HFF-Myc (cell line): Measurements from ENCODE around the gene VPS13A.

ENCODE experiments used
- DNase-seq: peaks from one replicate; pipeline ENCODE4 v3.0.0-alpha.2; 2011; ENCODE audit warnings: low read depth; ENCODE audit errors: extremely low read depth
- H3K4me3 ChIP-seq: replicated peaks from 2 replicates; pipeline ENCODE4 v1.5.1; 2011; ENCODE audit warnings: low read depth, mild to moderate bottlenecking, control low read depth, low read length
- TF ChIP-seq, protein P1 (sequence below): IDR thresholded peaks from 2 replicates; pipeline ENCODE4 v1.5.1; 2012; ENCODE audit warnings: mild to moderate bottlenecking, low read depth, low read length, control low read depth; ENCODE audit errors: missing control alignments

The VPS13A gene

DNA sequence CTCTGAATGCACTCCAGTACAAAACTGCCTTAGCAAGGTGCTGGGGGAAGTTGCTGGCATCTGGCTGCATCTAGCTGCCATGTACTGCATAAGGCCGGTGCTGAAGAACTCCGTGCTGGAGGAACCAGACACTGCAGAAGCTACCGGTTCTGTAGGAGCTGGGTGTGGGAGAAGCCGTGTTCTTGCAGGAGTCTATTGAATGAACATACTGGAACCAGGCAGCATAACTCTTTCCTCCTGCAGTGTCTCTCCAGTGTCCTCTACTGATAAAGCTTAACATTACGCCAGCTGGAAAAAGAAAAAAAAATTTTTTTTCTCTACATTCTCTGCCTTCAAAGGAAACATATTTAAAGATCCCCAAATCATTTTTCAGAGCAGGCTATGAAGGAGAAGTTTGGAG lies 38.5 kb downstream of the VPS13A start:
- DNase-seq = no peak
- H3K4me3 ChIP-seq = no peak overlapping the region
- TF ChIP-seq, protein P1, sequence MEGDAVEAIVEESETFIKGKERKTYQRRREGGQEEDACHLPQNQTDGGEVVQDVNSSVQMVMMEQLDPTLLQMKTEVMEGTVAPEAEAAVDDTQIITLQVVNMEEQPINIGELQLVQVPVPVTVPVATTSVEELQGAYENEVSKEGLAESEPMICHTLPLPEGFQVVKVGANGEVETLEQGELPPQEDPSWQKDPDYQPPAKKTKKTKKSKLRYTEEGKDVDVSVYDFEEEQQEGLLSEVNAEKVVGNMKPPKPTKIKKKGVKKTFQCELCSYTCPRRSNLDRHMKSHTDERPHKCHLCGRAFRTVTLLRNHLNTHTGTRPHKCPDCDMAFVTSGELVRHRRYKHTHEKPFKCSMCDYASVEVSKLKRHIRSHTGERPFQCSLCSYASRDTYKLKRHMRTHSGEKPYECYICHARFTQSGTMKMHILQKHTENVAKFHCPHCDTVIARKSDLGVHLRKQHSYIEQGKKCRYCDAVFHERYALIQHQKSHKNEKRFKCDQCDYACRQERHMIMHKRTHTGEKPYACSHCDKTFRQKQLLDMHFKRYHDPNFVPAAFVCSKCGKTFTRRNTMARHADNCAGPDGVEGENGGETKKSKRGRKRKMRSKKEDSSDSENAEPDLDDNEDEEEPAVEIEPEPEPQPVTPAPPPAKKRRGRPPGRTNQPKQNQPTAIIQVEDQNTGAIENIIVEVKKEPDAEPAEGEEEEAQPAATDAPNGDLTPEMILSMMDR = peak; percentile 26

DNA sequence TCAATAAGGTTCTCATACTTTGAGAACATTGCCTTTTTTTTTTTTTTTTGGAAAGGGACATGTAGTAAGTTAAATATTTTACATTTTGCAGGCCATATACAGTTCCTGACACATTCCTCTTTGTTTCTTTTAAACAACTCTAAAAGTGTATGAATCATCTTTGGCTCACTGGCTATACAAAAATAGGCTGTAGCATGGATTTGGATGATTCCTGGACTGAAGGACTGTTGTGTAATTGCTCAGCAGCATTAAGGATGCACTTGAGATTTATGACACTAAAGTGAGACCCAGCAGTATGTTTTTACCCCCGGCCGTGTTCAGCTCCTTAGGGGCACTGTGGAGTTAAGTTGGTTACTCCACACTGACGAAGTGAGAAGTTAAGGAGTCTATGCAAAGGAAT lies 41.3 kb downstream of the VPS13A start:
- TF ChIP-seq, protein P1 = no peak
- DNase-seq = peak; percentile 22
- H3K4me3 ChIP-seq = no peak overlapping the region

DNA sequence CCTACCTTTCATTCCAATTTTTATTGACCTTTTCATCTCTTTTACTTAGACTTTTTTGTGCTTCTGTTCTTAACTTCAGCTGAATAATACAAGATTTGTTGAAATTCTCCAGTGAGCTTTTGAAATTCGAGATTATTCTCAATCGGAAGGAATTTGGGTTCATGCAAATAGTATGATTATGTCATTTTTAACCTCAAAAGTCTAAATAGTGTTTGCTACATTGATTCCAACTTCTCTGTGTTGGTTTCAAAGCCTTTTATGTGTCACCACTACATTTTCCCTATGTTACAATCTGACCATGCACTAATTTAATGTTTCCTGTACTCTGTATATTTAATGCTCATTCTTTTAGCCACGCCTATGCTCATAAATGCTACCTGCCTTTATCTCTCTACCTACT lies 44.1 kb downstream of the VPS13A start:
- DNase-seq = no peak
- H3K4me3 ChIP-seq = no peak overlapping the region
- TF ChIP-seq, protein P1 = no peak

DNA sequence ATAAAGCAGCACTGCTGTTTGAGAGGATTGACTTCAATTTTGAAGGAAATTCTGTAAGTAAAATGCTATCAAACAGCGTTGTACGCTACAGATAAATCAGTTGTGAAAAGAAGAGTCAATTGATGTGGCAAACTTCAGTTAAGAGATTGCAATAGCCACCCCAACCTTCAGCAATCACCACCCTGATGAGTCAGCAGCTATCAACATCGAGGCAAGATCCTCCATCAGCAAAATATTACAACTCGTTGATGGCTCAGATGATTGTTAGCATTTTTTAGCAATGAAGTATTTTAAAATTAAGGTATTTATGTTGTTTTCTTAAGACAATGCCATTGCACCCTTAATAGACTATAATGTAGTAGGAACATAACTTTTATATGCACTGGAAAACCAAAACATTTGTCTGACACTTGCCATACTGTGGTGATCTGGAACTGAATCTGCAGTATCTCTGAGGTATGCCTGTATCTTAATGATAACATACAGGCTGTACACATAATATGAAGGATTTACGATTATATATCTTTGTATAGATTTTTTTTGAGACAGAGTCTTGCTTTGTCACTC lies 47.5 kb downstream of the VPS13A start:
- TF ChIP-seq, protein P1 = no peak
- H3K4me3 ChIP-seq = no peak overlapping the region
- no peak for DNase-seq

DNA sequence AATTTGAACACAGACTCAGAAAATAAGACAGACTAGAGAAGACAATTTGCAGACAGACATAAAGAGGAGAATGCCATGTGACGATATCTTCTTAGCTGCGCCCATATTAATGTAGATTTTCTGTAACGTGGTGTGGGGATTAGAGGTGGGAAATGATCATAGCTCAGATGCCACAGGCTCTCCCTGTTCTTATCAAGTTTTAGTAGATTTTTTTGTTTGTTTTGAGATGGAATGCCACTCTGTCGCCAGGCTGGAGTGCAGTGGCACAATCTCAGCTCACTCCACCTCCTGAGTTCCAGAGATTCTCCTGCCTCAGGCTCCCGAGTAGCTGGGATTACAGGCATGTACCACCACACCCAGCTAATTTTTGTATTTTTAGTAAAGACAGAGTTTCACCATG lies 59.4 kb downstream of the VPS13A start:
- no peak overlapping the region for H3K4me3 ChIP-seq
- no peak for DNase-seq
- TF ChIP-seq, protein P1 = no peak

DNA sequence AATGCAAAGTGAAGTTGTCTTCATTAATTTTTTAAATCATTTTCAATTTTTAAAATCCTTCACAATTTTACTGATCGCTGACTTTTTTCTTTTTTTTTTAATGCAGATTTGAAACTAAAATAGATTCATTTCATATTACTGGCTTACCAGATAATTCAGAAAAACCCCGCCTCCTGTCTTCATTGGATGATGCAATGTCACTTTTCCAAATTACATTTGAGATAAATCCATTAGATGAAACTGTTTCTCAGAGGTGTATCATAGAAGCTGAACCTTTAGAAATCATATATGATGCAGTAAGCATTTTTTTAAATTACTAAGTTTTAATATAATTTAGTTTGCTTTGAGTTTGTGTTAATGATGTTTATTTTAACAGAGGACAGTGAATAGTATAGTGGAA lies 60.6 kb downstream of the VPS13A start:
- TF ChIP-seq, protein P1 = no peak
- H3K4me3 ChIP-seq = no peak overlapping the region
- DNase-seq = no peak

DNA sequence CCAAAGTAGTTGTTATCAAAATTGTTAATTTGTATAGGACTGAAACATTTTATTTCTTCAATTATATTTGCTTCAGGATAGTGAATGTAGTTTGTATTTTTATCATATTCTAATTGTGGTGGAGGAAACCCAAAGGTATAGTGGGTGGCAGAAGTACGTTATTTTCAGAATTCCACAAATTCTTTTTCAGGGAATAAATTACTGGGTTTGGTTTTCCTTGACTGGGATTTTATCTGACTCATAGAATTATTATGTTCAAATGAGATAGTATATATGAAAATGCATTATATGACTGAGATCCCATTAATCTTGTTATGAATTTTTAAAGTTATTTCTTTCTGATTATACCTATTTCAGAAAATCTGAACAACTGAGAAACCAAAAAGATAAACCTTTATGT lies 73.7 kb downstream of the VPS13A start:
- no peak for DNase-seq
- H3K4me3 ChIP-seq = no peak overlapping the region
- TF ChIP-seq, protein P1 = no peak
